HG03460 (cell line): ENCODE measurements around the gene TEDDM1.
"Not testable (repeated sequence)": the region's sequence is repeated elsewhere in the genome, so short reads cannot be mapped to it uniquely, and the experiment has no call there.

Experiments used
- ATAC-seq: cut with Tn5 transposase; IDR thresholded peaks from one replicate; pipeline ENCODE4 v1.9.1; 2021; ENCODE audit not compliant: unreplicated experiment

TEDDM1 gene

GRCh38 chr1:182381962-182382819 lies 18.3 kb downstream of the TEDDM1 start:
- no peak for ATAC-seq

- ATAC-seq = no peak
Observed at GRCh38 chr1:182380199-182380598, 20.3 kb downstream of the TEDDM1 start.

DNA sequence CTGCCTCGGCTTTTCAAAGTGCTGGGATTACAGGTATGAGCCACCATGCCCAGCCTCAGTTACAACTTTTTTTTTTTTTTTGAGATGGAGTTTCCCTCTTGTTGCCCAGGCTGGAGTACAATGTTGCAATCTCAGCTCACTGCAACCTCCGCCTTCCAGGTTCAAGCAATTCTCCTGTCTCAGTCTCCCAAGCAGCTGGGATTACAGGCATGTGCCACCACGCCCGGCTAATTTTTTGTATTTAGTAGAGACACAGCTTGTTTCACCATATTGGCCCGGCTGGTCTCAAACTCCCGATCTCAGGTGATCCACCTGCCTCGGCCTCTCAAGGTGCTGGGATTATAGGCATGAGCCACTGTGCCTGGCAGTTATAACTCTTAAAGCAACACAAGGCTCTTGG lies 20.7 kb downstream of the TEDDM1 start:
- ATAC-seq = not testable (repeated sequence)

- no peak for ATAC-seq
Observed at GRCh38 chr1:182376936-182377574, 23.4 kb downstream of the TEDDM1 start.

GRCh38 chr1:182374101-182374834 lies 26.2 kb downstream of the TEDDM1 start:
- no peak for ATAC-seq

DNA sequence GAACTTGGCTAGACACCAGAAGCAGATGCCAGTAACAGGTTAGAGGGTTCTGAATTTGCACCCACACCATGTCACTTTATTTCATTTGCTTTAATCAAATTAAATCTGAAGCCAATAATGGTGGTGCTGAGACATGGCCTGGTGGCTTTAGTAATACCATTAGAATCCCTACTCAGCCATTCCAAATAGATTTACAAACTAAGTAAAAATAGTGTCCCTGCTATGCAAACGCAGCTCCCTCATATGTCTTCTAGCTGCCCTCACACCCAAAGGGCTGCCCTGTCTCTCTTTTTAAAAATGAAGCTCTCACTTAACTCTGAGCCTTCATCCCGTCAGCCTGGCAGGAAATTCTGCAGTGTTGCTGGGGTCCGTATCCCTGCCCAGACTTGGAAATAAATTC lies 29.9 kb downstream of the TEDDM1 start:
- no peak for ATAC-seq

GRCh38 chr1:182368903-182369302 lies 31.6 kb downstream of the TEDDM1 start:
- no peak for ATAC-seq

- no peak for ATAC-seq
Observed at GRCh38 chr1:182368358-182368757, 32.1 kb downstream of the TEDDM1 start.

DNA sequence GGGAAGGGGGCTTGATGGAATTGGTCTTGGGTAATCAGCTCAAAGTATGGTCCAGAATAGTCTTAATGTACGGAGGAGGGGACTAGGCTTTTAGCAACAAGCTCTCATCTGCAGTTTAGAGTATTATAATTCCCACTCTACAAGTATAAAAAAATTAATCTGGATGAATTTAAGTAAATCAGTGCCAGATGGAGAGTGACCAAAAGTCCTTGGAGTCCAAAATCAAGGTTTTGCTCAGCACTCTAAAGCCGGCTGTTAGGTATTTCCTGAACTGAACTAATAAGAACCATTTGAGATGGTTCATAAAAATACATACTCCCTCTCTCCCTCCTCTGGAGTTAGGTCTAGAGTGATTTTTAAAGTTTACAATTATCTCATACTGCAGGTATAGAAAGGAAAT lies 32.5 kb downstream of the TEDDM1 start:
- no peak for ATAC-seq

DNA sequence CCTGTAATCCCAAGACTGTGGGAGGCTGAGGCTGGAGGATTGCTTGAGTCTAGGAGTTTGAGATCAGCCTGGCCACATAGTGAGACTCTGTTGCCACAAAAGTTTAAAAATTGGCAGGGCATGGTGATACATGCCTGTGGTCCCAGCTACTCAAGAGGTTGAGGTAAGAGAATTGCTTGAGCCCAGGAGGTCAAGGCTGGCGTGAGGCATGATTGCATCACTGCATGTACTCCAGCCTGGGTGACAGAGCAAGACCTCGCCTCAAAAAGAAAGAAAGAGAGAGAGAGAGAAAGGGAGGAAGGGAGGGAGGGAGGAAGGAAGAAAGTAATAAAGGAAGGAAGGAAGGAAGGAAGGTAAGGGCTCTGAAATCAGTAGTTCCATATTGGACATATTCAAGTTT lies 33.9 kb downstream of the TEDDM1 start:
- ATAC-seq = no peak

GRCh38 chr1:182359645-182360044 lies 40.8 kb downstream of the TEDDM1 start:
- ATAC-seq = no peak

DNA sequence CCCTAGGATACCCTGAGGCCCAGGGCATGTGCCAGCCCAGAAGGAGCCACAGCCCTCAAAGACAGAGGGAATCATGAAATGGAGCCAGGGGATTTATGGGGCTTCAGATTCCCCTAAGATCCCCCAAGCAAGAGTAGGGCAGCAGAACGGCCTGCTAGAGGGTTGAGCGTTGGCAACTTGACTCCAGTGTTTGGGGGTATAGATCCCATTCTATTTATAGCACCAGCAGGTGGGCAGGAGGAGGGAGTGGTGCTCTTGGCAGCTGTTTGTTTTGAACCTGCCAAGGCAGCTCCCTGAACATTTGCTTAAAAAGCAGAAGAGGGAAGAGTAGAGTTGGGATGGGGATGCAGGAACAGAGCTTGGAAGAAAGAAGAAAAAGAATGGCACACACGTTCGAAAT lies 42.6 kb downstream of the TEDDM1 start:
- no peak for ATAC-seq

- no peak for ATAC-seq
Observed at GRCh38 chr1:182357171-182357570, 43.3 kb downstream of the TEDDM1 start.

GRCh38 chr1:182355723-182356098 lies 44.8 kb downstream of the TEDDM1 start:
- no peak for ATAC-seq

DNA sequence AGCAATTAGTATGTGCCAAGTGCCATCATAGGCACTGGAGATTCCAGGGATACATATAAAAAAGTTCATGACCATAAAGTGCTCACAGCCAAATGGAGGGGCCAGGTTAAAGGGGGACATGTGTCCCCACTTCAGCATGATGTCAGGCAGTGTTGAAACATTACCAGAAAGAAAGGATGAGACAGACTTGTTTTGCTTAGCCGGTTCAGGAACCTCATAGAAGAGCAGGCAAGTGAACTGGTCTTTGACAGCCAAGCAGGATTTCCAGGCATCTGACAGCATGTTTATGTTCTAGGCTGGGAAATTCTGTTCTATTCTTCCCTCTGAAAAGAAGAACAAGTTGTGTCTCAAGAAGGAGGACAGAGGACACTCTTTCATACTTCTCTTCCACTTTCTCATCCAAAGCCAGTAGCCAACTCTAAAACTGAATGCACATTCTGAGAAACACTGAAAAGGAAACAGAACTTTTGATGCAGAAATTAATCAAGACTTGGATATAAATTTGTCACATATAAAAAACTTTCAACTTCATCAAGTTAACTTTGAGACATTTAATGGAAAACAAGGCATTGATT lies 48.6 kb downstream of the TEDDM1 start:
- no peak for ATAC-seq

- no peak for ATAC-seq
Observed at GRCh38 chr1:182350839-182351238, 49.6 kb downstream of the TEDDM1 start.

DNA sequence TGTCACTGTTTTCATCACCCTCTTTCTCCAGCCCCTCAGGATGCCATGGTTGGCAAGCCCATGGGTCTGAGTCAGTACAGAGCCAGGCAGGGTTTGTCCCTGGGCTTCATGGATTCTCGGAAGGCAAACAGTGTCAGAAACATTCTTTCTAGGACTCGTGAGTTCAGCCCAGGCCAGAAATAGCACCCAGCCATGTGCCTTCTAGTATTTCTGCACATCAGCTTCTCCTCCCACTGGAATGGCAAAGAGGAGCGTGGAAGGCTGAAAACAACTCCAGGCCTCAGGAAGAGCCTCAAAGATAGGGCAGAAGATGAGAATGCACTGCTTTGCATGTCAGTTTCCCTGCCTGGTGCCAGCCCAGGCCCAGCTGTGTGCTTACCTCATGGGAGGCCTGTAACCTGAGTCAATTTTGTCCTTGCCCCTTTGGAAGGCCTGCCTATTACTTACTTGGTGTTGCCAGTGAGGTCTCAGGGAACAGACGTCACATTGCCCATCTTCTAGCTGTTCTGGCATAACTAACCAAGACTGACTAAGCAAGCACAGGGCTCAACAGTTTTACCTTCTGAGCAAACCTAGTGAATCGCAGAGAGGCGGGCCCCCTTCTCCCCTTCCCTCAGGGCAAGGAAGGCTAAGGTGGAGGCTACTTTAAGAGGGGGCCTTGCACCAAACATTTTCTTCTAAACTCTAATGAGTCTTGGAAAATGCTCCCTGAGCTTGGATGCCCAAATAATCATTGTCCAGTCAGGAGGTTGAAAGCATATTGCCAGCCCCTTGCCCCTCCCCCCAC lies 51.3 kb downstream of the TEDDM1 start:
- no peak for ATAC-seq
